K562 (cell line): Measurements from ENCODE around the gene S100A10. TPM values are rescaled to one million over a fixed set of nuclear protein-coding genes. Genes with fewer than 3 reads are reported as not detected.

Source experiments
- ATAC-seq: fragments of 200-7000 bp; cut with Tn5 transposase; 3 replicates; pipeline ENCODE4 v1.9.1; 2020; ENCODE audit warnings: moderate library complexity
- BruUV-seq: library from RNA; stranded (reverse); fragments of 400-500 nt; replicated peaks from 2 replicates; lab custom pipeline; 2021; lab: Mats Ljungman, UMichigan
- CTCF ChIA-PET: fragments of 300-600 bp; formaldehyde crosslinking; extraction: SDS; loops from one replicate; lab custom pipeline; 2021; ENCODE audit warnings: low intra/inter-chr PET ratio; lab: Yijun Ruan, JAX
- POLR2A ChIA-PET: fragments of 300-600, 350-650 bp; sonication (Branson Sonifier 250); formaldehyde crosslinking; extraction: SDS; loops from one replicate; lab custom pipeline; 2021; ENCODE audit warnings: antibody characterized with exemption, inconsistent platforms; lab: Yijun Ruan, JAX
- DNase-seq, 4 experiments: peaks; one replicate each; pipeline versions ENCODE4 v3.0.0 to v3.0.0-alpha.2; 2011 to 2018; ENCODE audit warnings: low spot score in 3 of 4, mixed read lengths in 3 of 4; ENCODE audit errors: extremely low read depth in 1 of 4
- FAIRE-seq: peaks from 2 replicates; lab custom pipeline; 2011; peaks lifted over from hg19 to GRCh38; lab: Jason Lieb, UNC
- H2AFZ ChIP-seq: 2 replicates; pipeline ENCODE4 v1.6.0; 2011; ENCODE audit warnings: low read depth, low read length, control low read depth, inconsistent platforms
- H3K27ac ChIP-seq: fragments of 200-600 bp; 3 replicates; pipeline ENCODE4 v1.8.0; 2011; ENCODE audit warnings: low read depth, mild to moderate bottlenecking, control low read depth, inconsistent platforms, low read length, moderate library complexity, mixed read lengths; ENCODE audit errors: extremely low read depth
- H3K27me3 ChIP-seq, 2 experiments: fragments of 300-600 bp in 1 of 2; 2 replicates in 1 of 2; 3 replicates in 1 of 2; pipeline versions ENCODE4 v1.6.0 to v1.8.0; 2011; ENCODE audit warnings: inconsistent platforms in 2 of 2, low read length in 2 of 2, mild to moderate bottlenecking in 1 of 2, mixed read lengths in 1 of 2, moderate library complexity in 1 of 2; ENCODE audit not compliant: control insufficient read depth in 2 of 2, insufficient read depth in 2 of 2
- H3K36me3 ChIP-seq: fragments of 300-600 bp; 3 replicates; pipeline ENCODE4 v1.8.0; 2011; ENCODE audit warnings: mild to moderate bottlenecking, low read length, inconsistent platforms; ENCODE audit not compliant: control insufficient read depth, insufficient read depth
- H3K4me1 ChIP-seq, 2 experiments: fragments of 200-600 bp in 1 of 2; replicated peaks in 1 of 2; 2 replicates in 1 of 2; 3 replicates in 1 of 2; pipeline versions ENCODE4 v1.5.1 to v1.8.0; 2011; ENCODE audit warnings: inconsistent platforms in 2 of 2, low read length in 2 of 2, mild to moderate bottlenecking in 1 of 2, mixed read lengths in 1 of 2, moderate library complexity in 1 of 2; ENCODE audit not compliant: control insufficient read depth in 2 of 2, insufficient read depth in 2 of 2
- H3K4me2 ChIP-seq: 2 replicates; pipeline ENCODE4 v1.6.1; 2011; ENCODE audit warnings: low read length, control low read depth, inconsistent platforms, mixed read lengths; ENCODE audit not compliant: insufficient read depth
- H3K4me3 ChIP-seq: fragments of 200-600 bp; sonication (generic), shearing (Covaris generic); 2 replicates; pipeline ENCODE4 v1.5.1; 2016; ENCODE audit warnings: control low read depth, inconsistent platforms
- H3K79me2 ChIP-seq: fragments of 200-600 bp; 3 replicates; pipeline ENCODE4 v1.8.0; 2011; ENCODE audit warnings: low read length, inconsistent platforms; ENCODE audit not compliant: control insufficient read depth, insufficient read depth
- H3K9ac ChIP-seq, 2 experiments: 2 replicates each; pipeline versions ENCODE4 v1.6.0 to v1.6.1; 2011; ENCODE audit warnings: low read depth in 2 of 2, low read length in 2 of 2, control low read depth in 1 of 2, inconsistent platforms in 1 of 2, mild to moderate bottlenecking in 1 of 2, mixed read lengths in 1 of 2; ENCODE audit not compliant: insufficient read depth in 1 of 2
- H3K9me1 ChIP-seq: one replicate; pipeline ENCODE4 v1.6.0; 2011; ENCODE audit warnings: inconsistent platforms, mild to moderate bottlenecking, low read length, moderate library complexity; ENCODE audit not compliant: control insufficient read depth, insufficient read depth
- H3K9me3 ChIP-seq: replicated peaks from 2 replicates; pipeline ENCODE4 v1.5.1; 2011; ENCODE audit warnings: low read depth, low read length, inconsistent platforms; ENCODE audit not compliant: control insufficient read depth, insufficient read depth
- H4K20me1 ChIP-seq: replicated peaks from 2 replicates; pipeline ENCODE4 v1.6.1; 2011; ENCODE audit warnings: low read length, inconsistent platforms, mixed read lengths; ENCODE audit not compliant: control insufficient read depth, insufficient read depth
- CBX3 ChIP-seq, 2 experiments: IDR thresholded peaks; 1 replicate in 1 of 2; 2 replicates in 1 of 2; pipeline ENCODE4 v1.6.1; 2012; ENCODE audit warnings: inconsistent platforms in 2 of 2, low read length in 2 of 2, borderline replicate concordance in 1 of 2, control low read depth in 1 of 2
- CBX8 ChIP-seq: fragments of 200-600 bp; sonication (generic); IDR thresholded peaks from 2 replicates; pipeline ENCODE4 v1.6.1; 2012; ENCODE audit warnings: borderline replicate concordance, mixed run types, low read depth, mild to moderate bottlenecking, moderate library complexity, mixed read lengths, low read length, control low read depth, inconsistent platforms; ENCODE audit not compliant: poor library complexity, severe bottlenecking; ENCODE audit errors: extremely low read depth
- CHD2 ChIP-seq: IDR thresholded peaks from 2 replicates; pipeline ENCODE4 v1.6.1; 2011; ENCODE audit warnings: low read depth, low read length
- EP400 ChIP-seq: fragments of 450-650 bp; IDR thresholded peaks from 2 replicates; pipeline ENCODE4 v1.6.1; 2017; ENCODE audit warnings: antibody characterized with exemption, mild to moderate bottlenecking, moderate library complexity
- HMG20A ChIP-seq: fragments of 450-650 bp; formaldehyde crosslinking; conservative IDR thresholded peaks from 2 replicates; pipeline ENCODE4 v1.4.0; 2020; ENCODE audit warnings: mild to moderate bottlenecking, mixed read lengths
- MAFG ChIP-seq: fragments of 450-650 bp; conservative IDR thresholded peaks from 2 replicates; pipeline ENCODE4 v1.6.1; 2016; ENCODE audit warnings: missing genetic modification characterization, missing compliant biosample characterization
- RBM17 ChIP-seq: fragments of 200-400 bp; formaldehyde crosslinking; IDR thresholded peaks from 2 replicates; pipeline ENCODE4 v1.6.1; 2017; ENCODE audit warnings: low read depth, mild to moderate bottlenecking, low read length, borderline replicate concordance
- STAT6 ChIP-seq: sonication (generic); formaldehyde crosslinking; IDR thresholded peaks from 2 replicates; pipeline ENCODE4 v1.8.1; 2023; ENCODE audit warnings: mild to moderate bottlenecking, missing genetic modification reagents
- ZNF197 ChIP-seq: fragments of 200-800 bp; sonication (Bioruptor generic); IDR thresholded peaks from 2 replicates; pipeline ENCODE4 v1.6.1; 2016; ENCODE audit warnings: low read depth, missing genetic modification characterization, missing compliant biosample characterization
- ZNF384 ChIP-seq: IDR thresholded peaks from 2 replicates; pipeline ENCODE4 v1.6.1; 2012; ENCODE audit warnings: low read depth, low read length, improper control_type of control experiment
- WGBS: fragments of 100-300 bp; shearing (Covaris generic); methylation state at CpG from one replicate; pipeline ENCODE4 v1.1.6; 2016; ENCODE audit warnings: low coverage, mixed read lengths; ENCODE audit not compliant: insufficient coverage; ENCODE audit errors: missing lambda C conversion rate; 5-methylcytosine and 5-hydroxymethylcytosine counted together
- in situ Hi-C: fragments of 300-500 bp; cut with MboI; formaldehyde crosslinking; loops from 4 replicates; pipeline ENCODE4 v1.15.0; 2018; ENCODE audit warnings: inconsistent platforms, mixed read lengths
- intact Hi-C: fragments of 100-400 bp; cut with micrococcal nuclease; formaldehyde crosslinking; loops from 2 replicates; pipeline ENCODE4 v1.14.2; 2022
- polyA plus RNA-seq, 8 experiments: library from polyadenylated mRNA; depleted of rRNA in 4 of 8; stranded (reverse) in 5 of 8; unstranded in 3 of 8; fragments of >200 nt; fragmentation: Nextera tagmentation in 2 of 8; fragmentation: Illumina TruSeq in 1 of 8; extraction: Ambion mirVana in 2 of 8; extraction: Trizol in 1 of 8; gene quantifications; 2 replicates each; pipeline versions ENCODE4 v1.2.1 to v1.2.3, GENCODE V29; 2011 to 2014; ENCODE audit warnings: inconsistent platforms in 1 of 8, missing spikeins in 1 of 8
- total RNA-seq, 7 experiments: library from RNA; depleted of rRNA in 6 of 7; stranded (reverse); fragments of >200 nt in 6 of 7; fragmentation: Illumina TruSeq in 2 of 7; extraction: Trizol in 2 of 7; gene quantifications; 2 replicates each; pipeline versions ENCODE4 v1.2.1 to v1.2.3, GENCODE V29; 2011 to 2021; ENCODE audit warnings: low replicate concordance in 1 of 7

The S100A10 gene
- total and polyA plus RNA-seq, 9 of the 15 experiments (the other 6 are each of a cell fraction or from before 2014, with no cell fraction given) = 0.32 to 1.6 (median 0.50) TPM; not detected in 3

GRCh38 chr1:152014943-152015342, 21.3 kb upstream of the S100A10 start:
- H3K27me3 ChIP-seq = peaks cover 10 to 19% of the 10 kb centered on the region in 2 experiments; a peak in 3 of 5 replicates
- ChIA-PET POLR2A (no interaction called here), CTCF (no interaction called here)
- no peak overlapping the region for H2AFZ ChIP-seq
- H3K4me3 ChIP-seq = no peak overlapping the region
- H3K27ac ChIP-seq = no peak overlapping the region
- WGBS = 0% methylated on average over 1 of the region's 1 CpG
- intact Hi-C loops = no loop called here
- no peaks in the 10 kb centered on the region for H3K9me1 ChIP-seq
- FAIRE-seq (no peak), DNase-seq (no peak), ATAC-seq (no peak)
- BruUV-seq = no TSS peak
- no peaks in the 10 kb centered on the region for H3K36me3 ChIP-seq
- in situ Hi-C loops = loop anchor here (5.0 kb wide), 1 partner anchor 83 kb away; no protein-coding TSS in a partner anchor
- no peak overlapping the region for H3K9ac ChIP-seq
- H4K20me1 ChIP-seq = no peaks in the 10 kb centered on the region
- no peaks in the 10 kb centered on the region for H3K9me3 ChIP-seq
- no peaks in the 10 kb centered on the region for H3K4me1 ChIP-seq
- TF ChIP-seq ZNF384 = no peak
- no peak for TF ChIP-seq CBX3 (IDR thresholded peaks at IDR 0.05; ENCODE audit: borderline replicate concordance in 1 of 2, low read length in 2 of 2)
- TF ChIP-seq MAFG (tag) = no peak
- no peak for TF ChIP-seq HMG20A
- no peak for TF ChIP-seq CHD2
- no peak for TF ChIP-seq EP400
- TF ChIP-seq CBX8 = no peak
- no peak for TF ChIP-seq RBM17
- TF ChIP-seq ZNF197 = no peak
- TF ChIP-seq STAT6 (CRISPR knock-in tag) = no peak
- H3K4me2 ChIP-seq = no peak overlapping the region
- no peaks in the 10 kb centered on the region for H3K79me2 ChIP-seq
